ENCODE data around the gene IL22.
A peak's percentile ranks its signal among the peaks of the same experiment; 100 is the strongest.
"Not testable (repeated sequence)": the region's sequence is repeated elsewhere in the genome, so short reads cannot be mapped to it uniquely, and the experiment has no call there.

IL22 gene

DNA sequence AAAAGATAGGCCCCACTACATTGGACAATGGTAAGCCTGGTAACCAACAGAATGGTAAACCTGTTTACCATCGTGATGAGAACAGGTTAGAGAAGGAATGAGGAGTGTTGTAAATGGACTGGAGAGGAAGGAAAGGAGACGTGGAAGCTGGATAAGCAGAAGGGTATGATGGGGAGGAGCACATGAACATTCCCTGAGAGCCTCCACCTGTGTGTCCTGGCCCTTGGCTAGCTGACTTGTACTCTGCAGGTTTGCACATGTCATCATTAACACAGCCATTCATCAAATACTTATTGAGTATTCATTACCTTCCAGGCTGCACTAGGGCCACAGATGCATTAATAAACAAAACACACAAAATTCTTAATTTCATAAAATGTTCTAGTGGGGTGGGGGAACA lies 23.4 kb downstream of the IL22 start:
- no peak for DNase-seq (ENCODE audit: low read depth in 2 of 2)

DNA sequence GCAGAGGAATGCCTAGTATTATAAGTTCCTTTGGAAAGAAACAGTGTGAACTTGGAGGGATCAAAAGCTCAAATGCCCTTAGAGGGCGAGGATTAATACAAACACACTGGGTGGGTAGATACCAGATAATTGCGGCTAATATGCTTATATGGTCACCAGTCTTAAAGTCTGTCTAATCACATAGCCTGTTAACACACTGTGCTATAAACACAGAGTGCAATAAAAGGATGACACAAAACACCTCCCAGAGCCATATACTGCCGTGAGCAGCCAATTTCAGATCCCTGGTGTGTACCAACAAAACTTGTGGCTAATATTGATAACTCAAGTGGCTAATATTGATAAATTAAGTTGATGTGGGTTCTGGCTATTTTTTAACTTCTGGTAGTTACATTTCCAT lies 26.0 kb downstream of the IL22 start:
- DNase-seq (ENCODE audit: low read depth in 2 of 2) = no peak

DNA sequence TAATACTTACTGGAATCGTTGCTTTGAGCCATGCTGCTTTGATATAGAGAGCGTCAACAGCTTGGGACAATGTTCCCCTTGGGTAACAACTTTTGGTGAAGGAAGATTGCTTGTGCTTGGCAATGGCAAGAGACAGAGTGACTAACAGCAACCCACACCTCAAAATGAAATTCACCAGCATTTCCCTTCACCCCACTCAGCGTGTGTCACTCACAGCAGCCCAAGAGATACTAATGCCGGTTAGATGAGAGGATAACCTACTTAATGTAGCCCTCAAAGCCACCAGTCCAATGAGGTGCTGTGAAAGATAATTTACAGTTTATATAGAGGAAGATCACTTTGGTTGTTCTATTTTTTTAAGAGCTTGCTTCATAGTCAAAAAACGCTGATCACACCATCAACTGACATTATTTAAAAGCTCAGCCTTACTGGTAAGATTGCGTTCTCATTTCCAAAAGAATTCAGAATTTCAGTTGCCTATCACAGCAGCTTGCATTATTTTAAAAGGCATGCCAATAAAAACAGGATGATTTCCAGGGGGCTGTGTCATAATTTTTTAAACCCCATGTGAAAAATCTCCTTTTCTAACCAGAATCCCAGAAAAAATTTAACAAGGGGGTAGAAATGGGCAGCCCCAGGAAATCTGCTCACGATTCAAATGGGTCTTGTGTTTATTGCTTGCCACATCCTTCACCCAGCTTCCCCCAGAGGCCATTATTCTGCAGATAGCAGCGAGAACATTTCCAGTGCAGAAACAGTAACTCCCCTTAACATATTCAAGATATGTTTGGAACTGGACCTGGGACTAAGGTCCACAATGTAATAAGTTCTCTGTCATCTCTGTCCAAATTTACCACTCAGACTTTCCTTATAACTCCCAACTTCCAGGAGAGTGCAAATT lies 27.6 kb downstream of the IL22 start, which contains the start of gene IL26:
Gene IL26, minus strand, starts transcription at position 235 of the 901 bp plus-strand sequence. Its CDS starts 54 bp downstream, at position 181.
- DNase-seq (ENCODE audit: low read depth in 2 of 2) = no peak

DNA sequence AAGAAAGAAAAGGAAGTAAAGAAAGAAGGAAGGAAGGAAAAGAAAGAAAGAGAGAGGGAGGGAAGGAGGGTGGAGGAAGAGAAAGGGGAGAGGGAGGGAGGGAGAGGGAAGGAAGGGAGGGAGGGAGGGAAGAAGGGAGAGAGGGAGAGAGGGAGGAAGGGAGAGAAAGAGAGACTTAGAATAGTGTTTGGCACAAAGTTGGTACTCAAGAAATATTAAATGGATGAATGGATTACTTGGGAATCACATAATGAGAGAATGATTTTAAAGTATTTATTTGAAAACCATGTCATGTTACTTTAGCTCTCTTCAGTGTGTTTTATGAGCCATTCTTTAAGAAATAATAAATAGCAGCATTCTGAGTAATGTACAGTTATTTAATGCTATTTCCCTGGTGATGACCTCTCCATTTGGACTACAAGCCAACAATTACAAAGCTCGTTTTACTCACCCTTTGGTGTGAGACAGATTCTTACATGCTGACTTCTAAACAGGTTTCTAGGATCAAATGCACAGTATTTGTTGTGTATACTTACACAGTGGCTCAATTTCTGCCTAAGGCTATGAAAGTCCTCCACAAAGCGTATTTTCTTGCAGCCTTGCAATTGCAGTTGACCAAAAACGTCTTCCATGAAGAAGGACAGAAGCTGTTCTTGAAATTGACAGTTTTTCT lies 28.7 kb downstream of the IL22 start:
- no peak for DNase-seq (ENCODE audit: low read depth in 2 of 2)

DNA sequence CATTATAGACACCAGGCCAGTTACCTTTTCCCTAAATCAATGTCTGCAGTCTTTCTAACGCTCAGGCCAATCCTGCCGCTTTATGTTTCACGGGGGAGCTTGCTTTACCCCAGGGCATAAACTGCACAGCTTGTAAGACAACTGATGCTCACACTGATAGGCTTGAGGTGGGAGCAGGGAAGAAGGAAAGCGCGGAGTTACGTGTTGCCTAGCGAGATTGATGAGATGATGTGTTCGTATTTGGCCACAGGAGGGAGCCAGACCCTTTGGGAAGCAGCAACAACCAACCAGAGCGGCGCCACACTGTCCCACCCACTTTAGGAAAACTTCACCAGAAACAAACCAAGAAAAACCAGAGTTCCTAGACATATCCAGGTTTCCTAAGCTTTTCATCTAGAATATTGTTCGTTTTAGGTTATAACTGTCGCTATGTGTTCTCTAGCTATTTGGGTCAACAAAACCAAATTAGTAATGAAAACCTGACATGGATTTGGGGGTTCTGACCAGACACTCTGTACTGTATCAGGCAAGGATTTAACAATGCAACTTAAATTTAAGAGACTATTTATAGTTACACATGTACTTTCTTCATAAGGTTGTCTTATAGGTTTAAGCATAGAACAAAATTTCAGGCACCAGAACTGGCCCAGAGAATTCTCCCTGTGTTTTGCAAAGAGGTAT lies 30.2 kb downstream of the IL22 start:
- DNase-seq (ENCODE audit: low read depth in 2 of 2) = peak; percentile 21 to 53

DNA sequence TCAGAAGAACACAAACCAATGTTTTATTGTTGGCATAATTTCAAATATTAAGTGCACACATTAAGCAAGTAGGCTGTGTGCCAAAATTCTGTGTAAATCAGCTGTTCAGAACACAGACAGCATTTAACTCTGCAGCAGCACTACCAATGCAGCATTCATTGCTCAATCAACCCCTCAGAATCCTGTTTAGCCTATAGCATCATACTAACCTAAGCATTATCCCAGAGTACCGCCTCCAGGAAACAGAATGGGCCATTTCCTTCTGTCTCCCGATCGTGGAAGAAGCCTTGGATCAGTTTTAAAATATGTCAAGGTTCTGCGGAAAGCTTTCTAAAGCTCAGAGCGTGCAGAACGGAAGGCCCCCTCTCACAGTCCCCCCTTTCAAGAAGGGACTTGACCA lies 31.1 kb downstream of the IL22 start:
- no peak for DNase-seq (ENCODE audit: low read depth in 2 of 2)

DNA sequence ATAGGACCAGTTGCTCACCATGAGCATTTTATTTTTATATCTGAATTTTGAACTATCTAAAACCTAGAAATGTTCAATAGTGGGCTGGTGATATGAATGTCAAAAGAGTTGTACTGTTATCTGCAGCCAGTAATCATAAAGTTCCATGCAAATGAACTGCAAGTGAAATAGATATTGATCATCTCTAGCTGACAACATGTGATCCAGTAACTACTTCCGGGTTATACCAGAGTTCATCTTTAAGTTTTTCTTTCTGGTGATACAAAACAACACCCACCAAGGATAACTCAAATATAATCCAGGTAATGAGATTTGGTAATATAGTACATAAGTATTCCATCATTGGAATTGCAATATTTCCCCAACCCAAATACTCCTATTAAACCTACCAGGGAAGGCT lies 31.9 kb downstream of the IL22 start:
- no peak for DNase-seq (ENCODE audit: low read depth in 2 of 2)

DNA sequence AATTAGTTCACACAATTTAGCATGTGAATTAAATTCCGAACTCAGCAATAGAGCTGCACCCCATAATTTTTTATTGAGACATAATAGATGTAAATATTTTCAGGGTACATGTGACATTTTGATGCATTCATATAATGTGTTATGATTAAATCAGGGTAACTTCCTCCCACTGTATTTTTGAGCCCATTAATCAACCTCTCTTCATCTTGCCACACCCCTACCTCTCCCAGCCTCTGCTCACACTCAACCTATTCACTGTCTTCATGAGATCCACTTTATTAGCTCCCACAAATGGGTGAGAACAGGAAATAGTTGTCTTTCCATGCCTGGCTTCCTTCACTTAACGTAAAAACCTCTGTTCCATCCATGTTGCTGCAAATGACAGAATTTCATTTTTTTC lies 42.5 kb downstream of the IL22 start:
- no peak for DNase-seq (ENCODE audit: low read depth in 2 of 2)

DNA sequence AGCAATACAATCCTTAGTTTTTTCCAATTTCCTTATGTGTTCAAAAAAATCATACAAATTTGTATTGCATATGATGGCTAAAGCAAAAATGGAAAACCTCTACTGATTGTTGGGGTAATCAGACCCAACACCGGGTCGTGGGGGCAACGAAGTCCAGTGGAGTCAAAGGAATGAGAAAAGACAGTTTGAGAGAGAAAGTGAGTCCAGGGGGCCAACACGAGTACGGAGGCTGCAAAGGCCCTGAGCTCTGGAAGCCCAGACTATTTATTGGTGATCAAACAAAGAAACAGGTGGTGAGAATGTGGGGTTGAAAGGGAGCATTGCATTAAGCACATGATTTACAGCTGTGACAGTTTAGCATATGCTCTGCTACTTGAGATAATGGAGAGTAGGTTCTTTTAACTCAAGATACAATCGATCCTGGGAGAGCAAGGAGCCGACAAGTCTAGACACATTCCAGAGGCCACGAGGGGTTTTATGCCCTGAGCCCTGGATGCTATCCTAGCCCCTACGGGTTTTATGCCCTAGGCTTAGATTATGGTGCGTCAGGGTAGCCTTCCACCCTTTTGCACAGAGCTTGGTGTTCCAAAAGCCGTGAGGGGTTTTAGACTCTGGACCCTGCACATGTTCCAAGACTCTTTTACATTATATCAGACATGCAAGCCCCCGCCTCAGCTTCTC lies 44.2 kb downstream of the IL22 start:
- DNase-seq (ENCODE audit: low read depth in 2 of 2) = not testable (repeated sequence)

DNA sequence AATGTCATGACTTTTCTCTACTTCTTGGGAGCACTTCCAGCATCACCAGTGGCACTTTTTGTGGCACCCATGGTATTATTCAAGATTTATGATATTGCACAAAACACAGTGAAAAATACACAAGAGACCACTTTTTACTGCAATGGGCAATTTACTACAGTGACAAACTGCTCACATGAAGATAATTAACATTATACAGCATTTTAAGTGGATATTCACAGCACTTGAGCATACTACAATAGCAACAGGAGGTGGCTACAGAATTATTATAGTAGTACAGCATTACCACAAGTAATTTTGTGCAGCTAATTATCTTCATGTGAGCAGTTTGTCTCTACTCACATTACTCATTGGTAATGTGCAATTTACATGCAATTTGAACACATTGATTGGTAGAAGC lies 46.1 kb downstream of the IL22 start:
- DNase-seq (ENCODE audit: low read depth in 2 of 2) = no peak

DNA sequence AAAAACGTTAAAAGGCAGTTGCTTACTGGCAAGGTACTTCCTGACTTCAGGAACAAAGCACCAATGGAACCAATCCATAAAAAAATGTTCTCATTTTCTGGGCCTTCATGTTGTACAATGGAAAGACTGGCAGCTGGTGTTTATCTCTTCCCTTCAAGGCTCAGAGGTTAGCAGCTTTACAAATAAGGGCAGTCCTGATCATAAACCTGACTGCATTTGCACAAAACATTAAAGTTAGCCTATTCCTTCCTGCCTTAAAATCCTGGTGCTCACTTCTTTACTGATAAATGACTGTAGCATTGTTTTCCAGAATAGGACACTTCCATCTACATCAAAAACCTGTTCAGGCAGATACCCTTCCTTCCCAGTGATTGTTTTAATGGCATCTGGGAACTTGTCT lies 47.0 kb downstream of the IL22 start:
- no peak for DNase-seq (ENCODE audit: low read depth in 2 of 2)

DNA sequence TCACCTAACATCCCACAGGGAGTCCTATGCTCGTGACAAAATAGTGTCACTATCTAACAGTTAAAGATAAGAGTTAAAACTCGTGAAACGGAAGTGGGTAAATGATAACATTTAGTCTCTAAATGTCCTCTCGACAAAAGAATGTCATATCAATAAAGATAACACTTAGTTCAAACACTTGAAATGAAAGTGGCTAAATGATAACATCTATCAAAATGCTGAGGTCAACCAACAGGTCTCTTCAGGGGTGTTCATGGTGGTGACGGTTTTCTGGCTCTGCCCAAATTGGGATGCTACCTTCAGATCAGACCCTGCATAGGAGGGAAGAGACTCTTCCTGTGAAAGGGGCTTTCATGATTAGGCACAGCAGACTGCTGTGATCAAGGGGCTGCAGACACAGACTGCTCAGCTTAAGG lies 49.9 kb downstream of the IL22 start:
- no peak for DNase-seq (ENCODE audit: low read depth in 2 of 2)

DNA sequence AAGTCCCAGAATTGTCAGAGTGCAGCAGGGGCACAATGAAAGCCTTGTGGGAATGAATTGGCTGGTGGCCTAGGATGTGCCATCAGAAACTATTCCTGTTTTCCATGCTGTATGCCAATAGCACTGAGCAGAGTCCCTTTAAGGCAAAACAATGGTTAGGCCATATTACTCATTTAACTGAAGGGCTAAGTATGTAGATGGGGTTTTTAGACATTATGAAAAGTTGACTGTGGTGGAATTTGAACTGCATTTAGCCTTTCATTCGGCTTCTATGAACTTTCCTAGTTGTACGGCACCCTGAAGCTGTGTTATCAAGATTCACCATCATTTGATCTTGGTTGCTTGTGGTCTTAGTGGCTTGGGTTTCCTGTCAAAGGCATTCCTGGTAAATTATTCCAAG lies 52.5 kb downstream of the IL22 start:
- no peak for DNase-seq (ENCODE audit: low read depth in 2 of 2)

DNA sequence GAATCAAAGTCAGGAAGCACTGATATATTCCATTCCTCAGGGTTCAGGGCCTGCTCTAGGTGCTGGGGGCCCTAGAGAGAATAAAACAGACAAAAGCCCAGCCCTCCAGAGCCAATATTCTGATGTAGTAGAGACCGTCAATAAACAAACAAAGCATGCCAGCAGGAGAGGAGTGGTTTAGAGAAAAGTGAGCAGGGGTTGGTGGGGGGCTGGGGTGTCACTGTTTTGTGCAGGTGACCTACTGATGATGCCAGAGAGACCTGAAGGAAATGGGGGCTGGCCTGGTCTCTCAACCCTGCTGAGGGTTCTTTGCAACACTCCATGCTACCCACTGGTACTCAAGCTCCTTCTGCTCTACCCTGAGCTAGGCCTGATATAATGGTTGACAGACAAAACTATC lies 54.3 kb downstream of the IL22 start:
- no peak for DNase-seq (ENCODE audit: low read depth in 2 of 2)

DNA sequence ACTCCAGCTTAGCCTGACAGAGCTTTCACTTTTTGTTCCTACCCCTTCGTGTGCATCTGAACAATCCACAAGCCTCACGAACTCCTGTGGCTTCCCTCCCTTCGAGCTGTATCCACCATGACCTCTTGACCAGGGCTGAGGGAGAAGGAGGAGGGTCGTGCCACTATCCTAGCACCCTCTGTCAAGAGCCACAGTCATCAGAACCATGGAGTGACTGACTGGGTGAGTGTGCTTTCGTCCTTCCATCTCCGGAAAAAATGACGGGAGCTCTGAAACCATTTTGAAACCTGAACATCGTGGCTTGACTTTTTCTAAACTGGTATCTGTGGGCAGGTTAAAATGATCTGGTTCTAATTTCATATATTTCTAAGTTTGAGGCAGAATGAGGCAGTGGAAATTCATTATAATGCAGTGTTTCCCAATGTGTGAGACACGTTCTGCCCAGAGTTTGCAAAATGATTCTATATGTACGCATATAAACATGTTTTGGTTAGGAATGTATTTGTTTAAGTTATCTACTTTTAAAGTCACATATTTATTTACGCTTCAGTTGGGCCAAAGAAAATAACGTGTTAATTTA lies 54.8 kb downstream of the IL22 start:
- no peak for DNase-seq (ENCODE audit: low read depth in 2 of 2)
